HG02623 (cell line): ENCODE measurements around the gene CCDC175.
A peak's percentile ranks its signal among the peaks of the same experiment; 100 is the strongest.

ENCODE experiments used
- ATAC-seq: cut with Tn5 transposase; IDR thresholded peaks from one replicate; pipeline ENCODE4 v1.9.1; 2021; ENCODE audit warnings: moderate library complexity; ENCODE audit not compliant: unreplicated experiment

The CCDC175 gene

GRCh38 chr14:59541731-59542130 lies 34.9 kb downstream of the CCDC175 start:
- no peak for ATAC-seq

GRCh38 chr14:59540852-59541251 lies 35.8 kb downstream of the CCDC175 start:
- no peak for ATAC-seq

GRCh38 chr14:59538936-59539335 lies 37.7 kb downstream of the CCDC175 start:
- ATAC-seq: no peak

GRCh38 chr14:59537476-59537875 lies 39.1 kb downstream of the CCDC175 start:
- ATAC-seq: no peak

- ATAC-seq: no peak
Observed at GRCh38 chr14:59534361-59534987, 42.1 kb downstream of the CCDC175 start.

GRCh38 chr14:59532419-59532818 lies 44.2 kb downstream of the CCDC175 start:
- ATAC-seq: no peak

GRCh38 chr14:59530349-59530748 lies 46.3 kb downstream of the CCDC175 start:
- no peak for ATAC-seq

GRCh38 chr14:59529189-59529588 lies 47.4 kb downstream of the CCDC175 start:
- no peak for ATAC-seq

GRCh38 chr14:59520224-59520623 lies 56.4 kb downstream of the CCDC175 start:
- ATAC-seq: no peak

- no peak for ATAC-seq
Observed at GRCh38 chr14:59511916-59512575, 64.6 kb downstream of the CCDC175 start.

- ATAC-seq: no peak
Observed at GRCh38 chr14:59510966-59511365, 65.6 kb downstream of the CCDC175 start.

- no peak for ATAC-seq
Observed at GRCh38 chr14:59510001-59510400, 66.6 kb downstream of the CCDC175 start.

GRCh38 chr14:59509101-59509500 lies 67.5 kb downstream of the CCDC175 start:
- no peak for ATAC-seq

- no peak for ATAC-seq
Observed at GRCh38 chr14:59507752-59508103, 68.9 kb downstream of the CCDC175 start.

GRCh38 chr14:59507063-59507751 lies 69.4 kb downstream of the CCDC175 start:
- ATAC-seq: no peak

- ATAC-seq: no peak
Observed at GRCh38 chr14:59503256-59503655, 73.4 kb downstream of the CCDC175 start.

- no peak for ATAC-seq
Observed at GRCh38 chr14:59500732-59501131, 75.9 kb downstream of the CCDC175 start.

- ATAC-seq: no peak
Observed at GRCh38 chr14:59492384-59492783, 84.2 kb downstream of the CCDC175 start.

- ATAC-seq: no peak
Observed at GRCh38 chr14:59490756-59491155, 85.9 kb downstream of the CCDC175 start.

- ATAC-seq: peak; percentile 29
Observed at GRCh38 chr14:59484639-59485175, 91.9 kb downstream of the CCDC175 start.

GRCh38 chr14:59483819-59484638 lies 92.6 kb downstream of the CCDC175 start, which contains the start of the genes JKAMP and L3HYPDH:
TSS of gene JKAMP (plus strand) at chr14:59484517. CDS start at chr14:59484590, 73 bp downstream.
TSS of gene L3HYPDH (minus strand) at chr14:59484408. CDS start at chr14:59484316, 92 bp downstream.
- peak; percentile 85 for ATAC-seq
